Measurements from ENCODE around the gene CEND1.

The CEND1 gene

DNA sequence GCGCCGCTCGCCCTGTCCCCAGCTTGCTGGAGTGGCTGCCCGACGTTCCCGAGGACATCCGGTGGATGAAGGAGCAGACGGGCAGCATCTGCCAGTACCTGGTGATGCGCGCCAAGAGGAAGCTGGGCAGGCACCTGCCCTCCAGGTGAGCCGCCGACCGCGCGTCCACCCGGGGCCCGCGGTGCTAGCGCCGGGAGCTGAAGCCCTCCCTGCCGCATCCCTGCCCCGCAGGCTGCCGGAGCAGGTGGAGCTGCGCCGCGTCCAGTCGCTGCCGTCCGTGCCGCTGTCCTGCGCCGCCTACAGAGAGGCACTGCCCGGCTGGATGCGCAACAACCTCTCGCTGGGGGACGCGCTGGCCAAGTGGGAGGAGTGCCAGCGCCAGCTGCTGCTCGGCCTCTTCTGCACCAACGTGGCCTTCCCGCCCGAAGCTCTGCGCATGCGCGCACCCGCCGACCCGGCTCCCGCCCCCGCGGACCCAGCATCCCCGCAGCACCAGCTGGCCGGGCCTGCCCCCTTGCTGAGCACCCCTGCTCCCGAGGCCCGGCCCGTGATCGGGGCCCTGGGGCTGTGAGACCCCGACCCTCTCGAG is 34.5 kb upstream of the CEND1 start:
- peaks cover 20% of the 10 kb centered on the region for H3K36me3 ChIP-seq (ENCODE audit: insufficient read depth, low read length)
- H3K27me3 ChIP-seq (ENCODE audit: insufficient read depth, low read length): no peaks in the 10 kb centered on the region
- H2AFZ ChIP-seq (ENCODE audit: low read depth, low read length): no peak overlapping the region
- peaks cover 35% of the 10 kb centered on the region for H3K4me1 ChIP-seq (ENCODE audit: insufficient read depth, low read length)
- H3K4me3 ChIP-seq (ENCODE audit: low read length): no peak overlapping the region
- no peaks in the 10 kb centered on the region for H3K9me3 ChIP-seq (ENCODE audit: low read length)

DNA sequence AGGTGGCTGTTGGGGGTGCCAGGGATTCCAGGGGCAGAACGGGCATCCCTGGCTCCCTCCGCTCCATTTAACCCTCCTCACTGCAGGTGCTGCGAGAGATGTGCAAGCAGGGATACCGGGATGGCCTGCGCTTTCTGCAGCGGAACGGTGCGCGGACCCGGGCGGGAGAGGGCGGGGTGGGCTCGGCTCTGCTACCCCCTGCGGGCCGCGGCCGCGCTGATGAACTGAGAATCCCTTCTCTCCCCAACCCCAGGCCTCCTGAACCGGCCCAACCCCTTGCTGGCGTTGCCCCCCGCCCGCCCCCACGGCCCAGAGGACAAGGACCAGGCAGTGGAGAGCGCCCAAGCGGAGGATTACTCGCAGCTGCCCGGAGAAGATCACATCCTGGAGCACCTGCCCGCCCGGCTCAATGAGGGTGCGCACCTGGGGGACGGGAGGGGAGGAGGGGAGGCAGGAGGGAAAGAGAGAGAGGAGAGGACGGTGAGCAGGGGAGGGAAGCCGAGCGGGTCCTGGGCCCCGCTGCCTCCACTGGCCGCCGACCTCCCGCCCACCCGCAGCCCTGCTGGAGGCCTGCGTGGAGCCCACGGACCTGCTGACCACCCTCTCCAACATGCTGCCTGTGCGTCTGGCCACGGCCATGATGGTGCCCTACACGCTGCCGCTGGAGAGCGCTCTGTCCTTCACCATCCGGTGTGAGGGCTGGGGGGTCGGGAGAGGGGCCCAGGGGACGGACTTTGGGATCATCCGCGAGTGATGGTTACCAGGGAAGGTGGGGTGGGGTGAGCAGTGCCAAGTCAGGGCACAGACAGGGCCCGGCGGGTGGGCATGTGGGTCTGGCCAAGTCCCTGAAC is 33.8 kb upstream of the CEND1 start:
- Histone ChIP-seq H3K36me3 (ENCODE audit: insufficient read depth, low read length) (peaks cover 20% of the 10 kb centered on the region), H2AFZ (ENCODE audit: low read depth, low read length) (no peak overlapping the region), H3K4me3 (ENCODE audit: low read length) (no peak overlapping the region), H3K27me3 (ENCODE audit: insufficient read depth, low read length) (no peaks in the 10 kb centered on the region), H3K9me3 (ENCODE audit: low read length) (no peaks in the 10 kb centered on the region), H3K4me1 (ENCODE audit: insufficient read depth, low read length) (peaks cover 33% of the 10 kb centered on the region)

DNA sequence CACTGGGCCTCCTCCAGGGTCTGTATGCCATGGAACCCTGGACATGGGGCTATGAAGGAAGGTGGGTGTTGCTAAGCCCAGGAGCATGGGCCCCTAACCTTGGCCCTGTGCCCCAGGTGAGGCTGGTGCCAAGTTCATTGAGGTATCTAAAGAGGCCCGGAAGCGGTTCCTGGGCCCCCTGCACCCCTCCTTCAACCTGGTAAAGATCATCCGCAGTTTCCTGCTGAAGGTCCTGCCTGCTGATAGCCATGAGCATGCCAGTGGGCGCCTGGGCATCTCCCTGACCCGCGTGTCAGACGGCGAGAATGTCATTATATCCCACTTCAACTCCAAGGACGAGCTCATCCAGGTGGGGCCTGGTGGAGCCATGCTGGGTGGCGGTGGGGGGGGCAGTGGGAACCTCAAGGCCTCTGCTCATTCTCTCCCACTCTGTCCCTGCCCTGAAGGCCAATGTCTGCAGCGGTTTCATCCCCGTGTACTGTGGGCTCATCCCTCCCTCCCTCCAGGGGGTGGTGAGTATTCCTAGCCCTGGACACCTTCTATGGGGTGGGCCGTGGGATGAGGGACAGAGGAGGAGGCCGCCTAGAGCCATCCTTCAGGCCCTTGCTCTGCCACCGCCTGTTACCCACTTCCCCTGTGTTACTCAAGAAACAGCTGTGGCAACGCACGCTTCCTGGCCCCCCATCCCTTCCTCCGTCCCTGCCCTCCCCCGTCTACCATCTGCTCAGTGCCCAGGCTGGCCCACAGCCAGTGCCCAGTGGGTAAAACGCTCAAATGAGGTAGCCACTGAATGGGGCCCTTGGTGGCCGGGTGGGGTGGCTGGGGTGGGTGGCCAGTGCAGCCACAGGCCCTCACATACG is 31.9 kb upstream of the CEND1 start:
- Histone ChIP-seq H3K9me3 (ENCODE audit: low read length) (no peaks in the 10 kb centered on the region), H3K27me3 (ENCODE audit: insufficient read depth, low read length) (no peaks in the 10 kb centered on the region), H2AFZ (ENCODE audit: low read depth, low read length) (no peak overlapping the region), H3K4me3 (ENCODE audit: low read length) (no peak overlapping the region), H3K4me1 (ENCODE audit: insufficient read depth, low read length) (peaks cover 18% of the 10 kb centered on the region), H3K36me3 (ENCODE audit: insufficient read depth, low read length) (peaks cover 20% of the 10 kb centered on the region)

DNA sequence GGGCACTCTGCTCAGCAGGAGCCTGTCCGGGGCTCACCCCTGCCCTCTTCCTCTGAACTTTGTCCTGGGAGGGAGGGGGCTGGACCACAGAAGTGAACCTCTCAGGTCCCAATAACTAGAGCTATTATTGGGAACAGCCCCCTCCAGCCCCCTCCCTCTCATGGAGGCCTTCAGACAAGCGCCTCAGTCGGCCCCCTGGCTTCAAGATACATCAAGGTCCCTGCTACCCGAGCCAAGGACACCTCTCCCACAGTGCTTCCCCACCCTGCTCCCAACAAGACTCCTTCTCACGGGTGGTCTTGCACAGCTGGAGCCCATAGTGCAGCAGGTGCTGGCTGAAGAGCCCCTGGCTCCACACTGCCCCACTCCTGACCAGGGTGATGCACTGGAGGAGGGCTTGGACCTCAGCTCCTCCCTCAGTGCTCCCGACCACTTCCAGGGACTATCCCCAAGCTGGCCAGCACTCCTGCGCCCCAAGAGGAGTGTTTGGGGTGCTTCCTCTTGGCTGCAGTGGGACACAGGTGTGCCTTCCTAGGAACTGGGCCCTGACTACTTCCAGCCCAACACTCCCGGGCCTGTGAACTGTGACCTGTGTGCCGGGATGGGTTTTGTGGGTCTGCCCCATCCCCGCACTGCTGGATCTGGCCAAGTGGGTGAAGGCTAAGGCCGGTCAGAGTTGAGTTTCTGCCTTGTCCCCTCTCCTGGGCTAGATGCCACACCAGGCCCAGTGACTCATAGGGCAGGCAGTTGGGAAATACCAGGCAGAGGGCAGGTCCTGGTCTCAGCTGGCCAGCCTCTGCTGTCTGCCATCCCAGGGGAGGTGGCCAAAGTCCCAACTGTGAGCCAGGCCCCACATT is 31.0 kb upstream of the CEND1 start:
- Histone ChIP-seq H3K36me3 (ENCODE audit: insufficient read depth, low read length) (peaks cover 20% of the 10 kb centered on the region), H3K9me3 (ENCODE audit: low read length) (no peaks in the 10 kb centered on the region), H2AFZ (ENCODE audit: low read depth, low read length) (no peak overlapping the region), H3K4me3 (ENCODE audit: low read length) (peak overlapping the region; percentile 95), H3K4me1 (ENCODE audit: insufficient read depth, low read length) (peaks cover 18% of the 10 kb centered on the region), H3K27me3 (ENCODE audit: insufficient read depth, low read length) (no peaks in the 10 kb centered on the region)

DNA sequence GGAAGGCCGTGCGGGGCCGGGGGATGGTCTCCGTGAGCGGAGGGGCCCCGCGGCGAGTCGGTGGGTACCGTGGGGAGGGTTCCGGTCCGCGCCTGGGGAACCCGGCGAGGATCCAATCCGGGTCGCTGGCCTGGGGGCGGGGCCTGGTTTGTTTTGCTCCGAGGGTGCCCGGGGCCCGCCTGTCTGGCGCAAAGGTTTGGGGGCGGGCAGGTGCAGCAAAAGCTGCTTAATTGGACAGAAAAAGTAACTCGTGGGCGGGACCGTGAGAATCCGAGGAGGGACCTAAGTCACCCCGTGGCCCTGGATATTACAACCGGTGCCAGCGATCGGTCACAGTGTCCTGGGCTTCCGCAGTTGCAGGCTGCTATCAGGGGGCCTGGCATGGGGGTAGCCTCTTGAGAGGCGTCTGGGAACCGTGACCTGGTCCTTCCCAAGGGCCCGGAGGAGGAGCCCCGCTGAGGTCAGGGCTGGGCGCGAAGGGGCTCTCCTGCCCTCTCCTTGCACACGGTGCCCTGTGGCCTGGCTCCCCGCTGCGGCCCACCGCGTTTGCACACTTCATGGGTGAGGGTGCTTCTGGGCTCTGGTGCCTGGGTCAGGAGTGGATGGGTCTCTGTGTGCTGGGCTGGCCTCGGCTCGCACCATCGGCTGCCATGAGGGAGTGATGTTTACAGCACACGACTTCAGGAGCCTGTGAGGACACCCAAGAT is 30.2 kb upstream of the CEND1 start:
- H3K9me3 ChIP-seq (ENCODE audit: low read length): no peaks in the 10 kb centered on the region
- H3K36me3 ChIP-seq (ENCODE audit: insufficient read depth, low read length): peaks cover 18% of the 10 kb centered on the region
- no peak overlapping the region for H2AFZ ChIP-seq (ENCODE audit: low read depth, low read length)

DNA sequence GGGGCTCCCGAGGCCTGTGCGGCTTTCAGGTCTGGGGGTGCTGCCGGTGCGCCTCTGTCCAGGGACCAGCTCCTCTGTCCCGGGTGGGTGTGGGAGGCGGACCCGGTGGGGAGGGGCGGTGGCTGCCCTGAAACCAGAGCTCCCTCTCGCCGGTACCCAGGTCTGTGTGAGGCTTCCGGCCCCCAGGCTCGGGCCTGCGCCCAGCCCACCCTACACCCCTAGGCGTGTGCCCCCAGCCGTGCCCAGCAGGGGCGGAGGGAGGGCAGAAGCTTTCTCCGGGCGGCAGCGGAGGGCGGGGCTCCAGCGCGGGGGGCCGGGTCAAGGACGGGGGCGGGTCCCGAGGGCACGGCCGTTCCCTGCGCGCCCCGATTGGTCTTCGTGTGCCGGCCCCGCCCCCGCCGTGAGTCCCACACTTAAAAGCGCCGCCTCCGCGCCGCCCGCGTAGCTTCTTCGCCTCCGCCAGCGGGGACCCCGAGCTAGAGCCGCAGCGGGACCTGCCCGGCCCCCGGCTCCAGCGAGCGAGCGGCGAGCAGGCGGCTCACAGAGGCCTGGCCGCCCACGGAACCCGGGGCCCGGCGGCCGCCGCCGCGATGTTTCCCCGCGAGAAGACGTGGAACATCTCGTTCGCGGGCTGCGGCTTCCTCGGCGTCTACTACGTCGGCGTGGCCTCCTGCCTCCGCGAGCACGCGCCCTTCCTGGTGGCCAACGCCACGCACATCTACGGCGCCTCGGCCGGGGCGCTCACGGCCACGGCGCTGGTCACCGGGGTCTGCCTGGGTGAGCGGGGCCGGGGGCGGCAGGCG is 29.4 kb upstream of the CEND1 start:
- Histone ChIP-seq H3K9me3 (ENCODE audit: low read length) (no peaks in the 10 kb centered on the region), H3K36me3 (ENCODE audit: insufficient read depth, low read length) (peaks cover 12% of the 10 kb centered on the region), H3K4me3 (ENCODE audit: low read length) (peak overlapping the region; percentile 95), H3K27me3 (ENCODE audit: insufficient read depth, low read length) (no peaks in the 10 kb centered on the region), H2AFZ (ENCODE audit: low read depth, low read length) (peak overlapping the region; percentile 83), H3K4me1 (ENCODE audit: insufficient read depth, low read length) (peaks cover 18% of the 10 kb centered on the region)

More for the DNA sequence above, 30.2 kb upstream of the CEND1 start:
- Histone ChIP-seq H3K4me3 (ENCODE audit: low read length) (peak overlapping the region; percentile 95), H3K27me3 (ENCODE audit: insufficient read depth, low read length) (no peaks in the 10 kb centered on the region), H3K4me1 (ENCODE audit: insufficient read depth, low read length) (peaks cover 18% of the 10 kb centered on the region)

DNA sequence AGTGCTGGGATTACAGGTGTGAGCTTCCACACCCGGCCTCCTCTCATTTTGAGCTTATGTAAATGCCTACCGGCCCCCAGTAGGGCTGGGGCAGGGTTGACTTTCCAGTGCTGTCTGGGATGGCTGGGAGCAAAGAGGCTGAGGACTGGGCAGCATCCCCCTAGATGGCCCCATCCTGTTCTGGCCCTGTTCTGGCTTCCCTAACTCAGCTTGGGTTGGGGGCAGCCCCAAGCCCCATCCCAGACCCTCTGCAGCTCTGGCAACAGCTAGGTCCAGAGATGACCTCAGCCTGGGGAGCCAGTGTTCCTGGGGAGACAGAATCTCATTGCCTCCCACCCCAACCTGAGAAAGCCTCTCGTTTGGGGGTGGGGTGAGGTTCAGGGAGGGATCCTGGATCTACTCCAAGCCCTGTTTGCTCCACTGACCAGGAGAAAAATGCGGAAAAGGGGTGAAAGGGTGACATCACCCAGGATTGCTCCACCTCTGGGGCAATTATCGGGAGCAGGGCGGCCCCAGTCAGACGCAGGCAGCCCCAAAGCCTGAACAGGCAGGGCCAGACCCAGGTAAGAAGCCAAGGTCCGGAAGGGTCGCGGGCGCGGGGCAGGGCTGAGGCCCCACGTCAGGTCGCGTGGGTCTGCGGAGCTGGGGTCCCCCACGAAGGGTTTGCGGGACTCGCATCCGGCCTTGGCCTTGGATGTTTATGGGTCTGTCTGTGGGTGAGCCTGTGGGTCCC is 28.7 kb upstream of the CEND1 start, which contains the start of gene PNPLA2:
Gene PNPLA2, plus strand, starts transcription at position 519 of the 733 bp plus-strand sequence. CDS start 805 bp downstream, outside the sequence.
- no peaks in the 10 kb centered on the region for H3K27me3 ChIP-seq (ENCODE audit: insufficient read depth, low read length)
- peak within 1 kb of the TSS; percentile 83 for H2AFZ ChIP-seq (ENCODE audit: low read depth, low read length)

DNA sequence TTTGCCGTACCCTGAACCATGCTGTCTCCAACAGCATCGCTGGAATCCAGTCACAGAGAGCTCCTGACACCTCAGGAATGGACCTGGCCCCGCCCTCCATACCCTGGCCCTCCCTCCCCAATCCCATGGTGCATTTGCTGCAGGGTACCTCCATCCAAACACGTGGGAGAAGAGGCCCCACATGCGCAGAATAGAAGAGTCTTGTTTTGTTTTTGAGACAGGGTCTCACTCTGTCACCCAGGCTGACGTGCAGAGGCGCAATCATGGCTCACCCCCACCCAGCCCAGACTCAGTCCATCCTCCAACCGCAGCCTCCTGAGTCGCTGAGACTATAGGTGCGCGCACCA is 26.5 kb upstream of the CEND1 start:
- Histone ChIP-seq H3K27me3 (ENCODE audit: insufficient read depth, low read length) (no peaks in the 10 kb centered on the region), H3K4me3 (ENCODE audit: low read length) (no peak overlapping the region), H3K4me1 (ENCODE audit: insufficient read depth, low read length) (peaks cover 18% of the 10 kb centered on the region), H3K9me3 (ENCODE audit: low read length) (no peaks in the 10 kb centered on the region), H2AFZ (ENCODE audit: low read depth, low read length) (no peak overlapping the region), H3K36me3 (ENCODE audit: insufficient read depth, low read length) (peaks cover 26% of the 10 kb centered on the region)

More for the DNA sequence above, 28.7 kb upstream of the CEND1 start, which contains the start of gene PNPLA2:
- Histone ChIP-seq H3K4me3 (ENCODE audit: low read length) (peak within 1 kb of the TSS; percentile 95), H3K36me3 (ENCODE audit: insufficient read depth, low read length) (peaks cover 10% of the 10 kb centered on the region), H3K9me3 (ENCODE audit: low read length) (no peaks in the 10 kb centered on the region), H3K4me1 (ENCODE audit: insufficient read depth, low read length) (peaks cover 18% of the 10 kb centered on the region)

DNA sequence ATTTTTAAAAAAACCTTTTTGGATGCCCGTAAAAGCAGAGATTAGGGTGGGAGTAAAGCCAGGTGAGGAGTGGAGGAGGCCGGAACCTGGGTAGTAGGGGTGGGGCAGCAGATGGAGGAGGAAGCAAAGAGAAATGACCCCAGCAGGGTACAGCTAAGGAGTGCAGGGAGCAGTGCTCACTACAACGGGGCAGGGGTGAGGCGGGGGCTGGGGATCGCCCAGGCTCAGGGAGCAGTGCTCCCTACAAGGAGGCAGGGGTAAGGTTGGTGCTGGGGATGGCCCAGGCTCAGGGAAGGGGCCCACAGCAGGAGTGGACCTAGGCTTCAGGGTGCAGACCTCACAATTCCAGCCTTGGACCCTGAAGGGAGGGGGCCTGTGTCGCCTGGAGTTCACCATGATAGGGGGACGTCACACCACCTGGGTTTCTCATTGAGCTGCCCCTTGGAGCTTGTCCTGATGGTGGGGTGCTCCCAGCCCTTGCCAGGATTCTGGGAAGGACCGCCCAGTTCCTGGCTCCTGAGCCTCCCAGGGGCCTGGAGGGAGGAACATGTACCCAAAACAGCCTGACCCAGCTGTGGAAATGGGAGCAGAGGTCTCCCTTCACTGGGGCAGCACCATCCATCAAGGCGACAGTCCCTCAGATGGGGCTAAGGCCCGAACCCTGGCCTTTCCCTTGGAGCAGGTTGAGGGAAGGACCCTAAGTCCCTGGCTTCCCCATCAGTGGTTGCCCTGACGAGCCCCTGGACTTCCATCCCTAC is 26.0 kb upstream of the CEND1 start:
- H2AFZ ChIP-seq (ENCODE audit: low read depth, low read length): no peak overlapping the region
- peaks cover 26% of the 10 kb centered on the region for H3K36me3 ChIP-seq (ENCODE audit: insufficient read depth, low read length)
- peaks cover 20% of the 10 kb centered on the region for H3K4me1 ChIP-seq (ENCODE audit: insufficient read depth, low read length)
- H3K4me3 ChIP-seq (ENCODE audit: low read length): no peak overlapping the region
- no peaks in the 10 kb centered on the region for H3K27me3 ChIP-seq (ENCODE audit: insufficient read depth, low read length)
- H3K9me3 ChIP-seq (ENCODE audit: low read length): no peaks in the 10 kb centered on the region

DNA sequence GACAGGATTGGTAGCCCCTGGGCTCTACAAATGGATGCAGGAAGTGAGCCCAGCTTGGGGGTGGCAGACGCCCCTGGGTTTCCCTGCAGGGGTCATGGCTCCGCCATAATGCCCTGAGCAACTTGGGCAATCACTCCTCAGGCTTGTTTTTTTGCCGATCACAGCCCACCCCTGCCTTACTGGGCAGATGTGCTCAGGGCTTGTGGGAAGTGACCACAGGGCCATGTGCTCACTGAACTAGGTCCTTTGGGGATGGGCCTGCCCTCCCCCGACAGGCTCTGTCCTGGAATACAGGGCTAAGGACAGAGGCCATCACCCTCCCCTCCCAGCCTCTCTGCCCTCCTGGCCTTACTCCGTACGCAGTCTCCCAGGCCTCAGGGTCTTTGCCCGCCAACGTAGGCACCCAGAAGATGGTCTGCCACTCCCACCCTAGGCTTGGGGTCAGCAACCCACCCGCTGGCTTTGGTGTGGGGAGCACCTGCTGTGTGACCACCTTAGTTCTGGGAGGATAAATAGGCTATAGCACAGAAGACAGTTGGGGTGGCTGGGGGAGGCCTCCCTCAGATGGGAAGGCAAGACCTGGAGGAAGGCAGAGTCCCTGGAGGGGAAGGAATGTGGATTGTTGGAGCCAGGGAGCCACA is 23.7 kb upstream of the CEND1 start:
- Histone ChIP-seq H3K36me3 (ENCODE audit: insufficient read depth, low read length) (peaks cover 26% of the 10 kb centered on the region), H3K4me1 (ENCODE audit: insufficient read depth, low read length) (peaks cover 17% of the 10 kb centered on the region), H2AFZ (ENCODE audit: low read depth, low read length) (no peak overlapping the region), H3K27me3 (ENCODE audit: insufficient read depth, low read length) (no peaks in the 10 kb centered on the region), H3K9me3 (ENCODE audit: low read length) (no peaks in the 10 kb centered on the region), H3K4me3 (ENCODE audit: low read length) (no peak overlapping the region)

Measured in neuron (in vitro differentiated cells).